ENCODE results near the gene CPT1A.

- TF ChIP-seq GATA2 (IDR thresholded peaks at IDR 0.05; ENCODE audit: low read depth, low read length) (no peak), GATA3 (IDR thresholded peaks at IDR 0.05; ENCODE audit: low read depth, low read length) (no peak)
These were observed 40.7 kb upstream of the CPT1A start for GRCh38 chr11:68882391-68882790.

Measured in SH-SY5Y (cell line).